Urinary bladder (tissue), 4 donors: ENCODE data around the gene LRP3. TPM values are rescaled to one million over a fixed set of nuclear protein-coding genes. Genes with fewer than 3 reads are reported as not detected.

Experiments used
- DNase-seq: peaks from one replicate; pipeline ENCODE4 v3.0.0-alpha.2; 2015; ENCODE audit errors: extremely low spot score
- H3K27ac ChIP-seq: one replicate; pipeline ENCODE4 v1.5.1; 2013; ENCODE audit warnings: low read depth, mild to moderate bottlenecking, moderate library complexity
- H3K36me3 ChIP-seq: one replicate; pipeline ENCODE4 v1.6.1; 2013; ENCODE audit warnings: mild to moderate bottlenecking, moderate library complexity; ENCODE audit not compliant: insufficient read depth
- H3K4me1 ChIP-seq: one replicate; pipeline ENCODE4 v1.6.1; 2013; ENCODE audit warnings: mild to moderate bottlenecking, moderate library complexity; ENCODE audit not compliant: insufficient read depth
- H3K4me3 ChIP-seq: one replicate; pipeline ENCODE4 v1.5.1; 2013; ENCODE audit warnings: low read depth, low read length
- WGBS: extraction: QIAGEN DNeasy Blood & Tissue Kit; methylation state at CpG from one replicate; pipeline ENCODE4 v1.1.7; 2013; 5-methylcytosine and 5-hydroxymethylcytosine counted together
- polyA plus RNA-seq: library from polyadenylated mRNA; stranded (reverse); fragments of 200-250 nt; gene quantifications from one replicate; pipeline ENCODE4 v1.2.3, GENCODE V29; 2013
- total RNA-seq: library from RNA; depleted of rRNA; stranded (reverse); fragments of >200 nt; gene quantifications from one replicate; pipeline ENCODE4 v1.2.3, GENCODE V29; 2014
- donor health status: healthy with polysubstance abuse.
- donor health status: healthy.

Gene LRP3
- total and polyA plus RNA-seq, 2 donors = 14.4 to 40.0 TPM

DNA sequence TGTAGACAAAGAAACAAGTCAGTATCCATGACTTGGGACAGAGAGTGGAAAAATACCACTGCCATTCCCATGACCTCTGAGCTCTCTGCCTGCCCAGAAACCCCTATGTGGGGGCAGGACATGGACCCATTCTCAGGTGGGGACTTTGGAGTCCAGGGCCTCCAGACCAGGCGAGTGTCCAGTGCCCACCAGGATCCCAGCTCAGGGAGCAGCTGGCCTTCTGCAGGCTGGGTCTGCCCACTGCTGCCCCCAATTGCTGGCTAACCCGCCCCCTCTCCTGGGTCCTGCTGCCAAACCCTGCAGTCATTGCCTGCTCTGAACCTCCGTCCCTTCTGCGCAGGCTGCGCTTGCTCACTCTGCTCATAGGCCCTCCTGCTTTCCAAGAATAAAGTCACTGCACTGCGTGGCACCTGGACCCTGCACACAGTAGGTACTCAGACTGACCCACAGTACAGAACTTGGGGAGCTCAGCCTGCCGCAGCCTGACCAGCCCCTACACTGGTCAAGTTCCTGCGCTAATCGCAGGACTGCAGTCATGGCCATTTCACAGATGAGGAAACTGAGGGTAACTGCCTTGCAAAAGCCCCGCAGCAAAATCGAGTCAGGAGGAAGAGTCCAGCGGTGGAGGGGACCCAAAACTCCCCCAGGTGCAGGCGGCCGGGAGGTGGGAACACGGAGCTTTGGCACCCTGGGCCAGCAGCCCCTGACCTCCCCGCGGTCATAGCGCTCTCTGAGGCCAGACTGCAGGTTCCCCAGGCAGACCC, 30.7 kb downstream of the LRP3 start:
- no peaks in the 10 kb centered on the region for H3K36me3 ChIP-seq
- no peak for DNase-seq
- peak overlapping the region; percentile 20 for H3K4me3 ChIP-seq
- 59% methylated on average over 18 of the region's 18 CpGs for WGBS
- no peak overlapping the region for H3K27ac ChIP-seq
- H3K4me1 ChIP-seq = no peaks in the 10 kb centered on the region

DNA sequence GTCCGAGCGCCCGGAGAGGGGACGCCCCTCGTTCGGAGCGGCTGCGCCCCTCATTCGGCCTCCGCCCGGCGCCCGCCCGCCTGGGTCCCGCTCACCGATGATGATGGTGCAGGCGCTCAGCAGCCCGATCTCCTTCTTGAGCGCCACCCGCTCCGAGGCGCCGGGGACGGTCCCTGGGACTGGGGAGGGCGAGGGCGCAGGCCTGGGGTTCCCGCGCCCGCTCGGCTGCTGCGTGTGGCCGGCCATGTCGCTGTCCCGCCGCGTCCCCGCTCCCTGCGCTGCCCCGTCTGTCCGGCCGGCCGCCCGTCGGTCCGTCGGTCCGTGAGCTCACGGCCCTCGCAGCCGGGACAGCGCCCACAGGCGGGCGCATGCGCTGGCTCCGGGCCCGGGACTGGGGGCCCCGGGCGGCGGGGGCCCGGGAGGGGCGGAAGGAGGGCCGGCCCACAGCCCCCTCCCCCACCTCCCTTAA, 31.4 kb downstream of the LRP3 start, which contains the start of gene SLC7A10:
Gene SLC7A10 (minus strand): TSS at position 393 of the 469 bp plus-strand sequence. CDS start 147 bp downstream, at position 246.
- peak within 1 kb of the TSS; percentile 20 for H3K4me3 ChIP-seq
- H3K4me1 ChIP-seq = no peaks in the 10 kb centered on the region
- H3K27ac ChIP-seq = no peak within 1 kb of the TSS
- 1% methylated on average over 62 of the region's 62 CpGs for WGBS
- no peak for DNase-seq
- no peaks in the 10 kb centered on the region for H3K36me3 ChIP-seq

DNA sequence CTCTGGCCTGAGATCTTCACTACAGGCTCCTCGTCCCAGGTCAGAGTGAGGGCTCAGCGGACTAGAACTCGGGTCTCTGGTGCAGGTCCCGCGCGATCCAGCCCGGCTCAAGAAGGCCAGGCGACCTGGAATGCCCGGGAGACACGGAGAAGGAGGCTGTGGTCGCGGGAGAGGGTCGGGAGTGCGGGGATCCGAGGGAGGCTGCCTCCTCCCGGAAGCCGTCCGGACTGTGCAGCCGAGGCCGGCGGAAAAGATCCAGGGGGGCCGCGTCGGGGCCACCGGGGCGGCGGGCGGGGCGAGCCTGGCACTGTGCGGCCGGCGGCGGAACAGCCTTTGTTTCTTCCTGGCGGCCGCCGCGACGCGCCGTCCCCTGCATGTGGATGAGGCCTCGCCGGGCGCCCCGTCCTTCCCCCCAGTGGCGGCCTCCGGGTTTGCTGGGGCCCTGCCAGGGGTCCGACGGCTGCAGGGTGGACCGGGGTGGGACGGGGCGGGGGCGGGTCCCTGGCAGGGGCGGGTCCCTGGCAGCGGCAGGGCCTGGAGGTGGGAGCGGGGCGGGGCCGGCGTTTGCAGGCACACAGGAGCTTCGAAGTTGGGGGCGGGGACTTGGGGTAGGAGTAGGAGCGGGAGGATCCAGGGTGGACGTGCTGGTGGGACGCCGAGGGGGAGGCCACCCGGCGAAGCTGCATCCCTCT, 32.6 kb downstream of the LRP3 start:
- no peak overlapping the region for H3K27ac ChIP-seq
- H3K4me1 ChIP-seq = no peaks in the 10 kb centered on the region
- no peaks in the 10 kb centered on the region for H3K36me3 ChIP-seq
- peak overlapping the region; percentile 19 for H3K4me3 ChIP-seq
- no peak for DNase-seq
- WGBS = 3% methylated on average over 66 of the region's 66 CpGs

DNA sequence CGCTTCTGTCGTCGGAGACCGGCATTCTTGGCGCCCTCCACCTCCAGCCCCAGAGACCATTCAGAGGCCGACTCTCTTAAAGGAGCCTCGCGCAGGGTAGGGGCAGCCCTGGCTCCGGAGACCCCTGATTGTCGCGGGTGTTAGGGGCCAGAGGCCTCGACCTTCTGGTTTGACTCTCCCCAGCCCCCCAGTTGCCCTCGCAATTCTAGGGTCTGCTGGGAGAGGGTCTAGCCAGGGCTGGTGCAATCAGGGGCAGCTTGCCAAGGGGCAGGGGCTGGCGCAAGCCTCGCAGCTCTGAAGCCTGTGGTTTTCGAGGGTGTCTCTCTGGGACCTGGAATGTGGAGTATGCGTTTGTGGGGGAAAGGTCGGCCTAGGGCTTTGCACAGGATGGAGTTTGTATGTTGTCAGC, 33.1 kb downstream of the LRP3 start:
- no peaks in the 10 kb centered on the region for H3K36me3 ChIP-seq
- no peak overlapping the region for H3K27ac ChIP-seq
- H3K4me3 ChIP-seq = no peak overlapping the region
- H3K4me1 ChIP-seq = no peaks in the 10 kb centered on the region
- WGBS = 27% methylated on average over 18 of the region's 18 CpGs
- DNase-seq = no peak

DNA sequence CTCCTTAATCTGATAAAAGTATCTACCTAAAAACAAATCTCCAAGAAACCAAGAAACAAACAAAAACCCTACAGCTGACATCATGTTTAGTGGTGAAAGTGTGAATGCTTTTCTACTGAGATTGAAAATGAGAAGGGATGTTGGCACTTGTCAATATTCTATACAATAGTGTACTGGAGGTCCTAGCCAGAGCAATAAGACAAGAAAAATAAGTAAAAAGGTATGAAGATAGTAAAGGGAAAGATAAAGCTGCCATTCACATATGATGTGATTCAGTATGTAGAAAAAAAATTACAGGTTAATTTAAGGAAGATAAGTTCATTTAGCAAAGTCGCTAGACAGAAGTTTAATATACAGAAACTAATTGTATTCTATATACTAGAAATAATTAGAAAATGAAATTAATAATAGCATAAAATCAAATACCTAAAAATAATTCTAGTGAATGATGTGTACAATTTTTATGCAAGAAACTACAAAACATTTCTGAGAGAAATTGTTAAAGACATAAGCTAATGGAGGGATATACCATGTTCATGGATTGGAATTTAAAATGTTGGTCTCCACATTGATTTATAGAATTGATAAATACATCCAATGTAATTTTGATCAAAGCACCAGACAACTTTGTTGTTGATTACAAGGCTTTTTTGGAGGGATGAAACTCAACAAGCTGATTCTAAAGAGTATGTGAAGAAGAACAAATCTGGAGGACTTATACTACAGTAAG, 33.9 kb downstream of the LRP3 start:
- Histone ChIP-seq H3K4me1 (no peaks in the 10 kb centered on the region), H3K27ac (no peak overlapping the region), H3K4me3 (no peak overlapping the region), H3K36me3 (no peaks in the 10 kb centered on the region)
- WGBS = 97% methylated on average over 1 of the region's 1 CpG
- no peak for DNase-seq

DNA sequence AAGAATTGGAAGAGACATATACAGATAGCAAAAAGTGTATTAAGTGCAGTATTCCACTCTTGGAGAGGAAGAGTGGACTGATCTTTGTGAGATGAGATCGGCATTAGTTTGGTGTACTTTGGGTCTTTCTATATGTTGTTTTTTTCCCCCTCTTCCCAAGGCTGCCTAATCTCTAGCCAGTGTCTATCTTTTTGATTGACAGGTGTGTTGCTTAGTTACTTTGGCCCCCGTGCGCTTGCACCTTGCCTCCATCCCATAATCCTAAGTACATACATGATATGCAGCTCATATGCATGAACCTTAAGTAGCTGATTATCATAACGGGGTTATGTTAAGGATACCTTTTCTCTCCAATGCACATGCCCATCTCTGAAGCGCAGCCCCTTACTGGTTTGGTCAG, 35.8 kb downstream of the LRP3 start:
- DNase-seq = no peak
- Histone ChIP-seq H3K36me3 (no peaks in the 10 kb centered on the region), H3K4me1 (no peaks in the 10 kb centered on the region), H3K4me3 (no peak overlapping the region), H3K27ac (no peak overlapping the region)
- 94% methylated on average over 5 of the region's 5 CpGs for WGBS

DNA sequence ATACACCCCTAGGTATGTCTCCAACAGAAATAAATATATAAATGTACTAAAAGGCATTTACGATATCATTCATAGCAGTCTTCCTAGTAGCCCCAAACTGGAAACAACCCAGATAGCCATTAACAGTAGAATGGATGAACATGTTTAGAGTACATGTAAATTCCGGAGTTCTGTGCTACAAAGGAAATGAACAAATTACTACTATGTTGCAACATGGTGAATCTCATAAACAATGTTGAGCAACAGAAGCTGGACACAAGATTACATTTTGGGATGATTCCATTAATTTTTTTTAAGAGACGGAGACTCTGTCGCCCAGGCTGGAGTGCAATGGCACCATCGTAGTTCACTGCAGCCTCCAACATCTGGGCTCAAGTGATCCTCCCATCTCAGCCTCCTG, 37.4 kb downstream of the LRP3 start:
- Histone ChIP-seq H3K4me1 (no peaks in the 10 kb centered on the region), H3K27ac (no peak overlapping the region), H3K4me3 (no peak overlapping the region), H3K36me3 (no peaks in the 10 kb centered on the region)
- WGBS = 53% methylated on average over 5 of the region's 5 CpGs
- DNase-seq = no peak

DNA sequence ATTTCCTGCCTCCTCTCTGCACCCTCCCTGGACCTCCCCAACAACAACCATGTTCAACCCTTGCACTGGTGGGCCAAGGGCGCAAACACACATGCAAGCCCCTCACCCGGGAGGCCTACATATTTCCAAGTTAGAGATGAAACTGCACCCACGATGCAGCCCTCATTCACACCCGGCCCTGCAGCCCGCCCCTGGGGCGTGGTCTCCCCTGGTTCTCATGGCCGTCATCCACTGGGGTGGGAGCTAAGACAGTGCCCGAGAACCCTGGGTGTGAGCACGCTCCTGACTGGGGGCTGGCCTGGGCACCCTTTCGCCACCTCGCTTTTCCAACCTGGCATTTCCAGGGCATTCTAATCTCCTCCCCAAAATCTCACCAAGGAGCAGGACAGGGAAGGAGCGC, 38.5 kb downstream of the LRP3 start:
- Histone ChIP-seq H3K4me3 (no peak overlapping the region), H3K36me3 (no peaks in the 10 kb centered on the region), H3K27ac (no peak overlapping the region), H3K4me1 (no peaks in the 10 kb centered on the region)
- no peak for DNase-seq
- WGBS = 67% methylated on average over 12 of the region's 12 CpGs

DNA sequence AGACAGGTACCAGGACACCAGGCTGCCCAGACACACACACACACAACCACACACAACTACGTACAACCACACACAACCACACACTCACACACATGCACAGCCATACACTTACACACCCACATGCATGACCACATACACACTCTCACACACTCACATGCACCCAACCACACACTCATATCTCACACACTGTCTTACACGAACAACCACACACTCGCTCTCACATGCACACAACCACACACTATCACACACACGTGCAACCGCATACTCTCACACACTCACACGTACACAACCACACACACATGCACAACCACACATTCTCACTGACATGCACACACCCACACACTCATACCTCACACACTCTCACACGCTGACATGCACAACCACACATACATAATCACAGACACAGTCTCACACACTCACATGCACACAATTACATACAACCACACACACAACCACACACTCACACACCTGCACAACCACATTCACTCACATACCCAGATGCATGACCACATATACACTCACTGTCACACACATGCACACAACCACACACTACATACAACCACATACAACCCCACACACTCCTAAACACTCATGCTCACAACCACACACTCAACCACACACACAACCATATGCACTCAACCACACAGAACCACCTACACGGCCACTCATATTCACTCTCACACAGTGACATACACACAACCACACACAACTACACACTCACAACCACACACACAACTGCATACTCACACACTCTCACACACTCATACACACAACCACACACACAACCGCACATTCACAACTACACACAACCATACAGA, 39.1 kb downstream of the LRP3 start:
- H3K27ac ChIP-seq = no peak overlapping the region
- no peak overlapping the region for H3K4me3 ChIP-seq
- WGBS = 93% methylated on average over 9 of the region's 9 CpGs
- H3K36me3 ChIP-seq = no peaks in the 10 kb centered on the region
- H3K4me1 ChIP-seq = no peaks in the 10 kb centered on the region
- no peak for DNase-seq

DNA sequence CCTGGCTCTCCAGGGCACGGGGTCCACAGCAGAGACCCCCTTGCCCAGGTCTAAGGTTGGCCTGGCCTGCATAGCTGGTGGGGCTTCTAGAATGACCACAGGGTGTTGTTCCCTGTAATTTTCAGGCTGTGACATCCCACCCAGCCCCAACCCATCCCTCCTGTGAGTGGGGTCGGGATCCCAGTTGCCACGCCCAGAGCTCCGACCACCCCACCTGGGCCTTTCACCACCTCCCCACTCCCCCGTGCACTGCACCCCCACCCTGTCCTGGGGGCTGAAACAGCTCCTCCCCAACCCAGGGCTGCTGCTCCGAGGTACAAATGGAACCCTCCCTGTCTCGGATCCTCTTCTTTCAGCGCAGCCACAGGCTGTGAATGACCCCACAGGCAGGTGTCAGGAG, 40.0 kb downstream of the LRP3 start:
- no peak for DNase-seq
- H3K36me3 ChIP-seq = no peaks in the 10 kb centered on the region
- no peaks in the 10 kb centered on the region for H3K4me1 ChIP-seq
- 76% methylated on average over 8 of the region's 8 CpGs for WGBS
- H3K4me3 ChIP-seq = no peak overlapping the region
- H3K27ac ChIP-seq = no peak overlapping the region

DNA sequence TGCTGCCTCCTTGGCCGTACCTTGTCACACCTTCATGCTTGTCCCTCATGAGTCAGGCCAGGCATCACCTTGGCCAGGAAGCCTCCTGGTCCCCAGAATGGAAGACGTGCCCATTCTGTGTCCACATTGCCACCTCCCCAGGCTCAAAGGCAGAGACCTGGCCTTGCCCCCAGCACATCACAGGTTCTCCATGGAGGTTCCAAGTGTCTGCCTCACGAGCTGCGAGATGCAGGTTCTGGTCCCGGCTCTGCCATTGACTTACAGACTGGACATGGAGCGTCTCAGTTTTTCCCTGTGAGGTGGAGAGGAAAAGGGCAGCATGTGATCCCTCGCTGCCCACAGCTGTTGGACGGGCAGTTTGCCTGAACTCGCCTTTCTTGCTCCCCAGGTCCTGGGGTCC, 40.6 kb downstream of the LRP3 start:
- H3K4me1 ChIP-seq = no peaks in the 10 kb centered on the region
- 65% methylated on average over 9 of the region's 9 CpGs for WGBS
- no peak overlapping the region for H3K27ac ChIP-seq
- no peak for DNase-seq
- no peaks in the 10 kb centered on the region for H3K36me3 ChIP-seq
- H3K4me3 ChIP-seq = no peak overlapping the region

DNA sequence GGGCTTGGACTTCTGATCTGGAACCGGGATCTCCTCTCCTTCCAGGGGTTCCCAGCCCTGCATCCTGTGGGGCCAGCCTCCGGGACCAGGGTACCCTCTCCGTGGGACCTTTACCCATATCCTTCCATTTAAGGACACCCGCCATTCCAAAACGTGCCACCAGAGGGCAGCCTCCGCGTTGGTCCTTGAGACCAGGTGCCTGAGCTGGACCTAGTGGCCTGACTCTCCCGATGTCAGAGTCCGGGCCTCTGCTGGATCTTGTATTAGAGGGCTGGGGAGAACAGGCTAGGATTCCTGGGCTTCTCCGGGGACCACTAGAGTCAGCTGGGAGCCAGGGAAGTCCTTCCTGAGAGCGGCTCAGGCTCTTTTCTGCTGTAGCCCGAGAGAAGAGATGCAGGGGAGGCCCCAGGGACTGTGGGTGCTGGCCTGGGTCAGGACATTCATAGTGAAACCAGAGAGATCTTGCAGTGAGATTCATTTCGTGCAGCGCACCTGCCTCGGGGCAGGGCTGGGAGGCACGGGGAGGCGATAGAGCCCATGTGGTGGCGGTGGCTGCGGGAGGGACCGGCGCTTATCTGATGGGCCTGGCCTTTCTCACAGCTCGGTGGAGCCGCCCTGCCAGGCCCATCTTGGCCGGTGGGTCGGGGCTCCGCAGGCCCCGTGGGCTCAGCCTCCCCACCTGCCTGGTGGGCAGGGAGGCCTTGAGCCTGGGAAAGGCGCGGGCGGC, 41.3 kb downstream of the LRP3 start:
- Histone ChIP-seq H3K4me1 (no peaks in the 10 kb centered on the region), H3K4me3 (no peak overlapping the region), H3K27ac (no peak overlapping the region), H3K36me3 (no peaks in the 10 kb centered on the region)
- 54% methylated on average over 30 of the region's 30 CpGs for WGBS
- peak; percentile 21 for DNase-seq

DNA sequence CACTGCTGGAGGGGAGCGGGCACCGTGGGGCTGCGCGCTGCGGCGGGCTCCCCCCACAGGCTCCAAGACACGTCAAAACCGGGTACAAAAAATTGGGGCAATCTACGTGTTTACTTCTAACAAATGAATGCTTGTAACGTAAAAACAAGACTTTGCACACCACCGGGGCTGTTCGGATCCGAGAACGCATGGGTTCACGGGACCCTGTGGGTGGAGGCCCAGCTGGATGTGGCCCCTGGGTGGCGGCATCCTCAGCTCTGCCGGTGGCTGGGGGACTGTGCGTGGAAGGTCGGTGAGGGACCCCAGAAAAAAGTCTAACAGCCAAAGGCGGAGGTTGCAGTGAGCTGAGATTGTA, 41.8 kb downstream of the LRP3 start:
- DNase-seq = no peak
- Histone ChIP-seq H3K27ac (no peak overlapping the region), H3K36me3 (no peaks in the 10 kb centered on the region), H3K4me1 (no peaks in the 10 kb centered on the region), H3K4me3 (no peak overlapping the region)
- WGBS = 95% methylated on average over 20 of the region's 20 CpGs
